GM19238 (cell line): ENCODE results near the gene INPP5K.

Source experiments
- DNase-seq: peaks from one replicate; pipeline ENCODE4 v3.0.0; 2011; ENCODE audit warnings: low spot score; ENCODE audit not compliant: insufficient read length

Gene INPP5K

GRCh38 chr17:1506649-1507267 lies 9.7 kb downstream of the INPP5K start:
- no peak for DNase-seq

GRCh38 chr17:1505586-1505985 lies 10.8 kb downstream of the INPP5K start:
- DNase-seq = no peak

GRCh38 chr17:1504866-1505265 lies 11.5 kb downstream of the INPP5K start:
- DNase-seq = no peak

GRCh38 chr17:1503699-1504098 lies 12.7 kb downstream of the INPP5K start:
- no peak for DNase-seq

GRCh38 chr17:1498869-1499268 lies 17.5 kb downstream of the INPP5K start:
- no peak for DNase-seq

- no peak for DNase-seq
Observed at GRCh38 chr17:1498233-1498632, 18.2 kb downstream of the INPP5K start.

- DNase-seq = no peak
Observed at GRCh38 chr17:1497831-1498230, 18.6 kb downstream of the INPP5K start.

GRCh38 chr17:1496869-1497268 lies 19.5 kb downstream of the INPP5K start:
- DNase-seq = no peak

GRCh38 chr17:1495265-1495989 lies 21.0 kb downstream of the INPP5K start:
- no peak for DNase-seq

- no peak for DNase-seq
Observed at GRCh38 chr17:1494736-1495253, 21.6 kb downstream of the INPP5K start.

- DNase-seq = no peak
Observed at GRCh38 chr17:1494203-1494602, 22.2 kb downstream of the INPP5K start.

GRCh38 chr17:1493291-1493980 lies 23.0 kb downstream of the INPP5K start:
- no peak for DNase-seq

- no peak for DNase-seq
Observed at GRCh38 chr17:1492249-1493206, 23.9 kb downstream of the INPP5K start, which contains the start of gene MYO1C. MYO1C (minus strand) TSS chr17:1492686; CDS start chr17:1492487, 199 bp downstream.

GRCh38 chr17:1491443-1492248 lies 24.8 kb downstream of the INPP5K start:
- DNase-seq = peak; percentile 92

GRCh38 chr17:1490643-1491442 lies 25.6 kb downstream of the INPP5K start:
- DNase-seq = peak; percentile 91

GRCh38 chr17:1488826-1489270 lies 27.6 kb downstream of the INPP5K start:
- DNase-seq = no peak

- peak; percentile 79 for DNase-seq
Observed at GRCh38 chr17:1487939-1488825, 28.2 kb downstream of the INPP5K start.
